Sciatic nerve (tissue), 2 donors: ENCODE results near the gene GLT1D1. TPM values are rescaled to one million over a fixed set of nuclear protein-coding genes. Genes with fewer than 3 reads are reported as not detected.
"Not testable (repeated sequence)": the region's sequence is repeated elsewhere in the genome, so short reads cannot be mapped to it uniquely, and the experiment has no call there.

ENCODE experiments used
- ATAC-seq: fragments of 200-7000 bp; cut with Tn5 transposase; one replicate; pipeline ENCODE4 v1.9.1; 2020; ENCODE audit warnings: mild to moderate bottlenecking, moderate library complexity
- DNase-seq: peaks from one replicate; pipeline ENCODE4 v3.0.0-alpha.2; 2020; ENCODE audit warnings: low spot score
- intact Hi-C: fragments of 100-400 bp; cut with DNase I; formaldehyde crosslinking; loops from one replicate; pipeline ENCODE4 v1.14.2; 2022
- total RNA-seq: library from RNA; stranded (reverse); fragmentation: NEBNext Ultra II Directional; extraction: Animal tissue kit (Norgen Biotek cat#: 25700); gene quantifications from one replicate; pipeline ENCODE4 v1.2.1, GENCODE V29; 2021
- donor health status: DM: no; HTN: no; CAD: no.
- donor health status: DM: no; HTN: no; CAD: no.

Gene GLT1D1
- total RNA-seq, 1 donor from 2014 or later = 2.0 TPM

- intact Hi-C loops, ATAC-seq, DNase-seq: not testable (repeated sequence)
Measured at GRCh38 chr12:128849806-128850205, 3.5 kb upstream of the GLT1D1 start.

- ATAC-seq (no peak), DNase-seq (no peak)
- intact Hi-C loops = no loop called here
Measured at GRCh38 chr12:128850400-128850799, 2.9 kb upstream of the GLT1D1 start.

GRCh38 chr12:128851429-128851828 lies 1.8 kb upstream of the GLT1D1 start:
- ATAC-seq, intact Hi-C loops: not testable (repeated sequence)

GRCh38 chr12:128852026-128852698 lies 1.1 kb upstream of the GLT1D1 start:
- peak; percentile 45 for DNase-seq
- intact Hi-C loops = no loop called here
- ATAC-seq = no peak

More at GRCh38 chr12:128851429-128851828, 1.8 kb upstream of the GLT1D1 start:
- DNase-seq = not testable (repeated sequence)

GRCh38 chr12:128853600-128854197 lies 421 bp downstream of the GLT1D1 start:
- intact Hi-C loops = no loop called here
- DNase-seq (no peak), ATAC-seq (no peak)

GRCh38 chr12:128856035-128856790 lies 2.9 kb downstream of the GLT1D1 start:
- intact Hi-C loops = no loop called here
- no peak for ATAC-seq
- no peak for DNase-seq

- ATAC-seq (no peak), DNase-seq (no peak)
- intact Hi-C loops = no loop called here
Measured at GRCh38 chr12:128856791-128857078, 3.5 kb downstream of the GLT1D1 start.

- intact Hi-C loops = no loop called here
- DNase-seq (no peak), ATAC-seq (no peak)
Measured at GRCh38 chr12:128857133-128857763, 4.0 kb downstream of the GLT1D1 start.

GRCh38 chr12:128859311-128859710 lies 6.0 kb downstream of the GLT1D1 start:
- intact Hi-C loops = no loop called here
- no peak for ATAC-seq
- DNase-seq = no peak

- ATAC-seq (no peak), DNase-seq (no peak)
- intact Hi-C loops = no loop called here
Measured at GRCh38 chr12:128861226-128862016, 8.1 kb downstream of the GLT1D1 start.

- no peak for DNase-seq
Measured at GRCh38 chr12:128863957-128864356, 10.7 kb downstream of the GLT1D1 start.

GRCh38 chr12:128864516-128865186 lies 11.4 kb downstream of the GLT1D1 start:
- DNase-seq = no peak
- ATAC-seq = no peak
- intact Hi-C loops = no loop called here

More at GRCh38 chr12:128863957-128864356, 10.7 kb downstream of the GLT1D1 start:
- ATAC-seq = no peak
- intact Hi-C loops = no loop called here

GRCh38 chr12:128867466-128867865 lies 14.2 kb downstream of the GLT1D1 start:
- ATAC-seq (no peak), DNase-seq (no peak)
- intact Hi-C loops = no loop called here

- intact Hi-C loops = no loop called here
- ATAC-seq (no peak), DNase-seq (no peak)
Measured at GRCh38 chr12:128871516-128871892, 18.2 kb downstream of the GLT1D1 start.

- DNase-seq = no peak
- intact Hi-C loops = no loop called here
- no peak for ATAC-seq
Measured at GRCh38 chr12:128872303-128872702, 19.0 kb downstream of the GLT1D1 start.

- DNase-seq = no peak
- intact Hi-C loops = no loop called here
- no peak for ATAC-seq
Measured at GRCh38 chr12:128876559-128876958, 23.3 kb downstream of the GLT1D1 start.

- ATAC-seq (no peak), DNase-seq (no peak)
- intact Hi-C loops = no loop called here
Measured at GRCh38 chr12:128879898-128880764, 26.9 kb downstream of the GLT1D1 start.

GRCh38 chr12:128891856-128892255 lies 38.6 kb downstream of the GLT1D1 start:
- DNase-seq = no peak
- intact Hi-C loops = no loop called here
- no peak for ATAC-seq
